Measurements from ENCODE around the gene GIT2.

Gene GIT2

GRCh38 chr12:109995686-109996482 is at the start of gene GIT2:
Gene GIT2 (minus strand): TSS chr12:109996368. CDS start chr12:109996224, 144 bp downstream.
- H3K27ac Mint-ChIP-seq = no peak within 1 kb of the TSS
- H3K4me3 Mint-ChIP-seq = peak within 1 kb of the TSS; percentile 93
- H3K36me3 Mint-ChIP-seq (ENCODE audit: low read depth) = peaks cover 7% of the 10 kb centered on the region
- peak; percentile 87 for DNase-seq
- H3K9me3 Mint-ChIP-seq = no peaks in the 10 kb centered on the region
- H3K4me1 Mint-ChIP-seq = peaks cover 47% of the 10 kb centered on the region
- peaks cover 20% of the 10 kb centered on the region for H3K27me3 Mint-ChIP-seq (ENCODE audit: low read depth, poor library complexity)
- TF ChIP-seq, protein P1, sequence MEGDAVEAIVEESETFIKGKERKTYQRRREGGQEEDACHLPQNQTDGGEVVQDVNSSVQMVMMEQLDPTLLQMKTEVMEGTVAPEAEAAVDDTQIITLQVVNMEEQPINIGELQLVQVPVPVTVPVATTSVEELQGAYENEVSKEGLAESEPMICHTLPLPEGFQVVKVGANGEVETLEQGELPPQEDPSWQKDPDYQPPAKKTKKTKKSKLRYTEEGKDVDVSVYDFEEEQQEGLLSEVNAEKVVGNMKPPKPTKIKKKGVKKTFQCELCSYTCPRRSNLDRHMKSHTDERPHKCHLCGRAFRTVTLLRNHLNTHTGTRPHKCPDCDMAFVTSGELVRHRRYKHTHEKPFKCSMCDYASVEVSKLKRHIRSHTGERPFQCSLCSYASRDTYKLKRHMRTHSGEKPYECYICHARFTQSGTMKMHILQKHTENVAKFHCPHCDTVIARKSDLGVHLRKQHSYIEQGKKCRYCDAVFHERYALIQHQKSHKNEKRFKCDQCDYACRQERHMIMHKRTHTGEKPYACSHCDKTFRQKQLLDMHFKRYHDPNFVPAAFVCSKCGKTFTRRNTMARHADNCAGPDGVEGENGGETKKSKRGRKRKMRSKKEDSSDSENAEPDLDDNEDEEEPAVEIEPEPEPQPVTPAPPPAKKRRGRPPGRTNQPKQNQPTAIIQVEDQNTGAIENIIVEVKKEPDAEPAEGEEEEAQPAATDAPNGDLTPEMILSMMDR (IDR thresholded peaks at IDR 0.05) = no peak

- H3K27me3 Mint-ChIP-seq (ENCODE audit: low read depth, poor library complexity) = no peaks in the 10 kb centered on the region
Measured at GRCh38 chr12:110042264-110042663, 46.1 kb upstream of the GIT2 start.

GRCh38 chr12:110039085-110039807 is 43.1 kb upstream of the GIT2 start:
- H3K27me3 Mint-ChIP-seq (ENCODE audit: low read depth, poor library complexity) = no peaks in the 10 kb centered on the region
- peak overlapping the region; percentile 76 for H3K27ac Mint-ChIP-seq
- TF ChIP-seq, protein P1 (IDR thresholded peaks at IDR 0.05) = no peak
- no peak for DNase-seq
- H3K4me1 Mint-ChIP-seq = peaks cover 30% of the 10 kb centered on the region
- H3K36me3 Mint-ChIP-seq (ENCODE audit: low read depth) = peaks cover 34% of the 10 kb centered on the region
- H3K9me3 Mint-ChIP-seq = no peaks in the 10 kb centered on the region
- H3K4me3 Mint-ChIP-seq = no peak overlapping the region

More at GRCh38 chr12:110042264-110042663, 46.1 kb upstream of the GIT2 start:
- TF ChIP-seq, protein P1 (IDR thresholded peaks at IDR 0.05) = no peak
- H3K36me3 Mint-ChIP-seq (ENCODE audit: low read depth) = peaks cover 12% of the 10 kb centered on the region
- H3K9me3 Mint-ChIP-seq = no peaks in the 10 kb centered on the region
- no peak overlapping the region for H3K4me3 Mint-ChIP-seq
- H3K27ac Mint-ChIP-seq = no peak overlapping the region
- H3K4me1 Mint-ChIP-seq = peaks cover 32% of the 10 kb centered on the region
- DNase-seq = no peak

DNA sequence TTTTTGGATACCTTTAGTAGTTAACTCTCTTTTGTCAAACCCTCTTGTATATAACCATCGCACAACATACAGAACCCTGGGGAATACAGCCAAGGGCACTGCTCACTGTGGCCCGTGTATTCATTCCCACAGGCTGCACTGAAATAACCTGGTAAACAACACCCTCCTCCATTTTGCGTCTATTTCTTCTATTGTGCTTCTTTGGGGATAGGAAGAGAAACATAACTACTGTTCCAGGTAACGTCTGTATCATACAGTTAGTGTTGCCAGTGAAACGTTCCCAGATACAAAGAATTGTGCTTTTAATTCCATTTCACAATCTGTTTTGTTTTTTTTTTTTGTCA is 42.5 kb upstream of the GIT2 start:
- no peak overlapping the region for H3K4me3 Mint-ChIP-seq
- H3K27me3 Mint-ChIP-seq (ENCODE audit: low read depth, poor library complexity) = no peaks in the 10 kb centered on the region
- H3K27ac Mint-ChIP-seq = peak overlapping the region; percentile 76
- H3K9me3 Mint-ChIP-seq = no peaks in the 10 kb centered on the region
- DNase-seq = no peak
- H3K36me3 Mint-ChIP-seq (ENCODE audit: low read depth) = peaks cover 39% of the 10 kb centered on the region
- H3K4me1 Mint-ChIP-seq = peaks cover 30% of the 10 kb centered on the region
- TF ChIP-seq, protein P1 (IDR thresholded peaks at IDR 0.05) = no peak

- Mint-ChIP-seq H3K9me3 (no peaks in the 10 kb centered on the region), H3K27me3 (ENCODE audit: low read depth, poor library complexity) (no peaks in the 10 kb centered on the region), H3K4me1 (peaks cover 18% of the 10 kb centered on the region), H3K27ac (peak overlapping the region; percentile 19), H3K4me3 (no peak overlapping the region), H3K36me3 (ENCODE audit: low read depth) (peaks cover 43% of the 10 kb centered on the region)
- TF ChIP-seq, protein P1 (IDR thresholded peaks at IDR 0.05) = no peak
- DNase-seq = no peak
Measured at GRCh38 chr12:110037315-110037714, 41.1 kb upstream of the GIT2 start.

Measured in nephron progenitor cell (in vitro differentiated cells).